K562 (cell line): ENCODE data around the gene TMEM187. TPM values are rescaled to one million over a fixed set of nuclear protein-coding genes. Genes with fewer than 3 reads are reported as not detected.

Experiments used
- ATAC-seq: fragments of 200-7000 bp; cut with Tn5 transposase; 3 replicates; pipeline ENCODE4 v1.9.1; 2020; ENCODE audit warnings: moderate library complexity
- BruUV-seq: library from RNA; stranded (reverse); fragments of 400-500 nt; replicated peaks from 2 replicates; lab custom pipeline; 2021; lab: Mats Ljungman, UMichigan
- CTCF ChIA-PET: fragments of 300-600 bp; formaldehyde crosslinking; extraction: SDS; loops from one replicate; lab custom pipeline; 2021; ENCODE audit warnings: low intra/inter-chr PET ratio; lab: Yijun Ruan, JAX
- POLR2A ChIA-PET: fragments of 300-600, 350-650 bp; sonication (Branson Sonifier 250); formaldehyde crosslinking; extraction: SDS; loops from one replicate; lab custom pipeline; 2021; ENCODE audit warnings: antibody characterized with exemption, inconsistent platforms; lab: Yijun Ruan, JAX
- DNase-seq, 4 experiments: peaks; one replicate each; pipeline versions ENCODE4 v3.0.0 to v3.0.0-alpha.2; 2011 to 2018; ENCODE audit warnings: low spot score in 3 of 4, mixed read lengths in 3 of 4; ENCODE audit errors: extremely low read depth in 1 of 4
- FAIRE-seq: peaks from 2 replicates; lab custom pipeline; 2011; peaks lifted over from hg19 to GRCh38; lab: Jason Lieb, UNC
- H2AFZ ChIP-seq: 2 replicates; pipeline ENCODE4 v1.6.0; 2011; ENCODE audit warnings: low read depth, low read length, control low read depth, inconsistent platforms
- H3K27ac ChIP-seq: fragments of 200-600 bp; 3 replicates; pipeline ENCODE4 v1.8.0; 2011; ENCODE audit warnings: low read depth, mild to moderate bottlenecking, control low read depth, inconsistent platforms, low read length, moderate library complexity, mixed read lengths; ENCODE audit errors: extremely low read depth
- H3K27me3 ChIP-seq, 2 experiments: fragments of 300-600 bp in 1 of 2; 2 replicates in 1 of 2; 3 replicates in 1 of 2; pipeline versions ENCODE4 v1.6.0 to v1.8.0; 2011; ENCODE audit warnings: inconsistent platforms in 2 of 2, low read length in 2 of 2, mild to moderate bottlenecking in 1 of 2, mixed read lengths in 1 of 2, moderate library complexity in 1 of 2; ENCODE audit not compliant: control insufficient read depth in 2 of 2, insufficient read depth in 2 of 2
- H3K36me3 ChIP-seq: fragments of 300-600 bp; 3 replicates; pipeline ENCODE4 v1.8.0; 2011; ENCODE audit warnings: mild to moderate bottlenecking, low read length, inconsistent platforms; ENCODE audit not compliant: control insufficient read depth, insufficient read depth
- H3K4me1 ChIP-seq, 2 experiments: fragments of 200-600 bp in 1 of 2; replicated peaks in 1 of 2; 2 replicates in 1 of 2; 3 replicates in 1 of 2; pipeline versions ENCODE4 v1.5.1 to v1.8.0; 2011; ENCODE audit warnings: inconsistent platforms in 2 of 2, low read length in 2 of 2, mild to moderate bottlenecking in 1 of 2, mixed read lengths in 1 of 2, moderate library complexity in 1 of 2; ENCODE audit not compliant: control insufficient read depth in 2 of 2, insufficient read depth in 2 of 2
- H3K4me2 ChIP-seq: 2 replicates; pipeline ENCODE4 v1.6.1; 2011; ENCODE audit warnings: low read length, control low read depth, inconsistent platforms, mixed read lengths; ENCODE audit not compliant: insufficient read depth
- H3K4me3 ChIP-seq: fragments of 200-600 bp; sonication (generic), shearing (Covaris generic); 2 replicates; pipeline ENCODE4 v1.5.1; 2016; ENCODE audit warnings: control low read depth, inconsistent platforms
- H3K79me2 ChIP-seq: fragments of 200-600 bp; 3 replicates; pipeline ENCODE4 v1.8.0; 2011; ENCODE audit warnings: low read length, inconsistent platforms; ENCODE audit not compliant: control insufficient read depth, insufficient read depth
- H3K9ac ChIP-seq, 2 experiments: 2 replicates each; pipeline versions ENCODE4 v1.6.0 to v1.6.1; 2011; ENCODE audit warnings: low read depth in 2 of 2, low read length in 2 of 2, control low read depth in 1 of 2, inconsistent platforms in 1 of 2, mild to moderate bottlenecking in 1 of 2, mixed read lengths in 1 of 2; ENCODE audit not compliant: insufficient read depth in 1 of 2
- H3K9me1 ChIP-seq: one replicate; pipeline ENCODE4 v1.6.0; 2011; ENCODE audit warnings: inconsistent platforms, mild to moderate bottlenecking, low read length, moderate library complexity; ENCODE audit not compliant: control insufficient read depth, insufficient read depth
- H3K9me3 ChIP-seq: replicated peaks from 2 replicates; pipeline ENCODE4 v1.5.1; 2011; ENCODE audit warnings: low read depth, low read length, inconsistent platforms; ENCODE audit not compliant: control insufficient read depth, insufficient read depth
- H4K20me1 ChIP-seq: replicated peaks from 2 replicates; pipeline ENCODE4 v1.6.1; 2011; ENCODE audit warnings: low read length, inconsistent platforms, mixed read lengths; ENCODE audit not compliant: control insufficient read depth, insufficient read depth
- PHF21A ChIP-seq: fragments of 450-650 bp; IDR thresholded peaks from 2 replicates; pipeline ENCODE4 v1.6.1; 2017; ENCODE audit warnings: low read depth, borderline replicate concordance
- POLR2H ChIP-seq: IDR thresholded peaks from 2 replicates; pipeline ENCODE4 v1.6.1; 2016; ENCODE audit warnings: missing genetic modification characterization, low read depth, mild to moderate bottlenecking, control low read depth, missing compliant biosample characterization, moderate library complexity
- PRDM10 ChIP-seq: fragments of 450-650 bp; IDR thresholded peaks from 2 replicates; pipeline ENCODE4 v1.6.1; 2018; ENCODE audit not compliant: partially characterized antibody
- VEZF1 ChIP-seq: fragments of 200-800 bp; sonication (Bioruptor generic); IDR thresholded peaks from 2 replicates; pipeline ENCODE4 v1.6.1; 2017; ENCODE audit warnings: missing genetic modification characterization, missing compliant biosample characterization
- ZNF764 ChIP-seq: fragments of 250-450 bp; sonication (Bioruptor Pico); IDR thresholded peaks from 2 replicates; pipeline ENCODE4 v1.4.0; 2020; ENCODE audit warnings: low read depth, mild to moderate bottlenecking, moderate library complexity
- WGBS: fragments of 100-300 bp; shearing (Covaris generic); methylation state at CpG from one replicate; pipeline ENCODE4 v1.1.6; 2016; ENCODE audit warnings: low coverage, mixed read lengths; ENCODE audit not compliant: insufficient coverage; ENCODE audit errors: missing lambda C conversion rate; 5-methylcytosine and 5-hydroxymethylcytosine counted together
- in situ Hi-C: fragments of 300-500 bp; cut with MboI; formaldehyde crosslinking; loops from 4 replicates; pipeline ENCODE4 v1.15.0; 2018; ENCODE audit warnings: inconsistent platforms, mixed read lengths
- intact Hi-C: fragments of 100-400 bp; cut with micrococcal nuclease; formaldehyde crosslinking; loops from 2 replicates; pipeline ENCODE4 v1.14.2; 2022
- polyA plus RNA-seq, 8 experiments: library from polyadenylated mRNA; depleted of rRNA in 4 of 8; stranded (reverse) in 5 of 8; unstranded in 3 of 8; fragments of >200 nt; fragmentation: Nextera tagmentation in 2 of 8; fragmentation: Illumina TruSeq in 1 of 8; extraction: Ambion mirVana in 2 of 8; extraction: Trizol in 1 of 8; gene quantifications; 2 replicates each; pipeline versions ENCODE4 v1.2.1 to v1.2.3, GENCODE V29; 2011 to 2014; ENCODE audit warnings: inconsistent platforms in 1 of 8, missing spikeins in 1 of 8
- total RNA-seq, 7 experiments: library from RNA; depleted of rRNA in 6 of 7; stranded (reverse); fragments of >200 nt in 6 of 7; fragmentation: Illumina TruSeq in 2 of 7; extraction: Trizol in 2 of 7; gene quantifications; 2 replicates each; pipeline versions ENCODE4 v1.2.1 to v1.2.3, GENCODE V29; 2011 to 2021; ENCODE audit warnings: low replicate concordance in 1 of 7

TMEM187 gene
- total and polyA plus RNA-seq, 9 of the 15 experiments (the other 6 are each of a cell fraction or from before 2014, with no cell fraction given): 0.13 to 6.4 (median 1.6) TPM

- Histone ChIP-seq H4K20me1 (no peaks in the 10 kb centered on the region), H3K79me2 (peaks cover 7% of the 10 kb centered on the region; the same call in 2 of the 3 replicates), H3K4me3 (peak overlapping the region; percentile 44), H3K9ac (peak overlapping the region; percentile 64 to 91; a peak in 3 of 4 replicates), H3K4me1 (peaks cover 16 to 76% of the 10 kb centered on the region in 2 experiments), H3K27me3 (no peaks in the 10 kb centered on the region), H3K9me1 (no peaks in the 10 kb centered on the region), H3K9me3 (no peaks in the 10 kb centered on the region), H3K4me2 (no peak overlapping the region), H3K36me3 (peaks cover 28% of the 10 kb centered on the region), H2AFZ (peak overlapping the region; percentile 78), H3K27ac (peak overlapping the region; percentile 26; the same call in 2 of the 3 replicates)
- CTCF ChIA-PET: no interaction called here
- BruUV-seq: no TSS peak
- intact Hi-C loops: no loop called here
- POLR2A ChIA-PET: interaction anchor here (1.1 to 1.6 kb wide), 4 partner anchors 10 to 74 kb away, joined by 3 to 5 read pairs (median 4); partner anchors contain the start of genes ARHGAP4 and NAA10
- TF ChIP-seq ZNF764 (no peak), PHF21A (no peak), POLR2H (tag) (no peak), VEZF1 (CRISPR knock-in tag) (peak; percentile 24), PRDM10 (peak; percentile 85)
- in situ Hi-C loops: no loop called here
- FAIRE-seq (no peak), ATAC-seq (peak; percentile 19), DNase-seq (no peak)
- WGBS: 65% methylated on average over 5 of the region's 6 CpGs
Observed at GRCh38 chrX:153944800-153945150, 27.8 kb upstream of the TMEM187 start.
